ENCODE results near the gene ZAP70. TPM values are rescaled to one million over a fixed set of nuclear protein-coding genes. Genes with fewer than 3 reads are reported as not detected.
A peak's percentile ranks its signal among the peaks of the same experiment; 100 is the strongest.

The ZAP70 gene
- total RNA-seq, result not detected in 2 replicates

DNA sequence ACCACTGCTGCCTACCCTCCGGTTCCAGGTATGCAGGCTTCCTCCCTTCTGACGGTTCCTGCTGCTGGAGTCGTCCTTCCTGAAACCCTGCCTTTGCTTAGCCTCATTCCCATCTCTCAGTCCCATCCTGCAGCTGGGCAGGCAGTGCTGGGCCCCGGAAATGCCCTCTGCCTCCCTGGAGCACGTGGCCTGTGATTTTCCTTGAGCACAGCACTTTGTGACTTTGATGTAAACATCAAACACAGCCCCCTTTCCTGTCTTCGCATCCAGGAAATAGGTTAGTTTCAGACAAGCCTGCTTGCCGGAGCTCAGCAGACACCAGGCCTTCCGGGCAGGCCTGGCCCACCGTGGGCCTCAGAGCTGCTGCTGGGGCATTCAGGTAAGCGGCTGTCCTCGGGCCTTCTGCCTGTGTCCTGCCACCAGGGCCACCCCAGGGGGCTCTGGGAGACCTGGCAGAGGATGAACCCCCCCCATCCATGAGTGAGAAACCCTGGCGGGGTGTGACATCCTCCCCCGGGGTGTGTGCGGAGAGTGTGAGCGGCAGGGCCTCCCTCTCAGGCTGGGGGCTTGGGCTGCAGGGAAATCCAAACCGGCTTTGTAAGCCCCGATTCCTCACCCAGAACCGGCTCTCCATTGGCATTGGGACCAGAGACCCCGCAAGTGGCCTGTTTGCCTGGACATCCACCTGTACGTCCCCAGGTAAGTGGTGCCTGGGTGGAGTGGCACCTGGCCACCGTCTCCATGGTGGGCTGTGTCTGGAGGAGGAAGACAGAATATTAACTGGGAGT, at the start of gene ZAP70:
Gene ZAP70, plus strand, starts transcription at position 281 of the 788 bp plus-strand sequence. CDS start 10,461 bp downstream, outside the sequence.
- H3K4me3 ChIP-seq (ENCODE audit: low read depth, low read length), result no peak within 1 kb of the TSS
- TF ChIP-seq, protein P1, sequence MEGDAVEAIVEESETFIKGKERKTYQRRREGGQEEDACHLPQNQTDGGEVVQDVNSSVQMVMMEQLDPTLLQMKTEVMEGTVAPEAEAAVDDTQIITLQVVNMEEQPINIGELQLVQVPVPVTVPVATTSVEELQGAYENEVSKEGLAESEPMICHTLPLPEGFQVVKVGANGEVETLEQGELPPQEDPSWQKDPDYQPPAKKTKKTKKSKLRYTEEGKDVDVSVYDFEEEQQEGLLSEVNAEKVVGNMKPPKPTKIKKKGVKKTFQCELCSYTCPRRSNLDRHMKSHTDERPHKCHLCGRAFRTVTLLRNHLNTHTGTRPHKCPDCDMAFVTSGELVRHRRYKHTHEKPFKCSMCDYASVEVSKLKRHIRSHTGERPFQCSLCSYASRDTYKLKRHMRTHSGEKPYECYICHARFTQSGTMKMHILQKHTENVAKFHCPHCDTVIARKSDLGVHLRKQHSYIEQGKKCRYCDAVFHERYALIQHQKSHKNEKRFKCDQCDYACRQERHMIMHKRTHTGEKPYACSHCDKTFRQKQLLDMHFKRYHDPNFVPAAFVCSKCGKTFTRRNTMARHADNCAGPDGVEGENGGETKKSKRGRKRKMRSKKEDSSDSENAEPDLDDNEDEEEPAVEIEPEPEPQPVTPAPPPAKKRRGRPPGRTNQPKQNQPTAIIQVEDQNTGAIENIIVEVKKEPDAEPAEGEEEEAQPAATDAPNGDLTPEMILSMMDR (IDR thresholded peaks at IDR 0.05; ENCODE audit: insufficient read depth, low read depth, low read length), result no peak
- DNase-seq (ENCODE audit: low read depth), result no peak

DNA sequence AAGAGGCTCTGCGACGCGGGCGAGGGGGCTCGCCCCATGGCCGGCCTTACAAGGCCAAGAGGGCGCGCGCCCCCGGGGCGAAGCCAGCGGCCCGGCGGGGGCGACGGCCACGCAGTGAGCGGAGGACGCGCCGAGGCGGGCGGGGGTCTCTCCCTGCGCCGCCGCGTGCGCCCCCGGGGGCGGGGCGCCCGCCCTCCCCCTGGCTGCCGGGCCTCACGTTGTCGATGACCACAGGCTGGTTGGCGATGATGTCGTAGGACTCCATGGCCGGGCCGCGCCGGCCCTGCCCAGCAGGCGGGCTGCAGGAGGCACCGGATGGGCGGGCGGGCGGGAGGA, 49.8 kb upstream of the ZAP70 start:
- no peak for DNase-seq (ENCODE audit: low read depth)
- TF ChIP-seq, protein P1 (IDR thresholded peaks at IDR 0.05; ENCODE audit: insufficient read depth, low read depth, low read length), result no peak
- H3K4me3 ChIP-seq (ENCODE audit: low read depth, low read length), result peak overlapping the region; percentile 82

DNA sequence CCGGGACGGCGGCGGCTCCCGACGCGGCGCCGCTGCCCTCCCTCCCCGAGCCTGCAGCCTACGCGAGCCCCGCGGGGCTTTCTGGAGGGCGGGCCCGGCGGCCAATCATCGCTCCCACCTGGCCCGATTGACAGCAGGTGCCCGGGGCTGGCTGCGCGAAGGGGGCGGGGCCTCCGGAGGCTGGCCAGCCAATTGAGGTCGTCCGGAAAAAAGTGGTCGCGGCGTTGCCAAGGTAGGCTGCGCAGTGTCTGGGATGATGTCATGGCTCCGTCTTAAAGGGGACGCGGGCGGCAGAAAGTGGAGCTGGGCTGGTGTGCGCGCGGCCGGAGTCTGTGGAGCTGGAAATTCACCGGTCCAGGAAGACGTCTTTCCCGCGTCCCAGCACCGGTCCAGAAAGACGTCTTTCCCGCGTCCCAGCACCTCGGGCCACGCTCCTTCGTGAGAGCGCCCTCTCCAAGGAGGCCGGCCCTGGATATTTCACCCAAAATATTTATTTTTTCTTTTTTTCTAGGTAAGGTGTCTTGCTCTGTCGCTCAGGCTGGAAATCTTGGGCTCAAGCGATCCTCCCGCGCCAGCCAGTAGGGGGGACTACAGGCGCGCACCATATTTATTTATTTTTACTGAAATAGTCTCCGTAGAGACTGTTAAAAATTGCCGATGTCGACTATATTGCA, 49.3 kb upstream of the ZAP70 start, which contains the start of gene ACTR1B:
Gene ACTR1B, minus strand, starts transcription at position 83 of the 674 bp plus-strand sequence. CDS start 154 bp downstream, outside the sequence.
- DNase-seq (ENCODE audit: low read depth), result peak; percentile 98
- TF ChIP-seq, protein P1 (IDR thresholded peaks at IDR 0.05; ENCODE audit: insufficient read depth, low read depth, low read length), result peak; percentile 55
- H3K4me3 ChIP-seq (ENCODE audit: low read depth, low read length), result peak within 1 kb of the TSS; percentile 82

DNA sequence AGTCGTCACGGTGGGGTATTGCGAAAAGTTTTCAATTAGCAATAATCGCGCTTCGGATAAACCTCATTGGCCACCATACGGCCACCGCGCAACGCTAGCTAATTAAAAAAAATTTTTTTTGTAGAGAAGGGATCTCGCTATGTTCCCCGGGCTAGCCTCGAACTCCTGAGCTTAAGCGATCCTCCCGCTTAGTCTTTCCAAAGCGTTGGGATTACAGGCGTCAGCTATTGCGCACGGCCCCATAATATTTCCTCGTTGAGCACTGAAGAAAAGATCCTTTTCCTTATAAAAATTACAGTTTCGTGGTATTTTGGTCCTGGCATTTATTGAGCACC, 48.8 kb upstream of the ZAP70 start:
- no peak for DNase-seq (ENCODE audit: low read depth)
- peak overlapping the region; percentile 82 for H3K4me3 ChIP-seq (ENCODE audit: low read depth, low read length)
- TF ChIP-seq, protein P1 (IDR thresholded peaks at IDR 0.05; ENCODE audit: insufficient read depth, low read depth, low read length), result no peak

DNA sequence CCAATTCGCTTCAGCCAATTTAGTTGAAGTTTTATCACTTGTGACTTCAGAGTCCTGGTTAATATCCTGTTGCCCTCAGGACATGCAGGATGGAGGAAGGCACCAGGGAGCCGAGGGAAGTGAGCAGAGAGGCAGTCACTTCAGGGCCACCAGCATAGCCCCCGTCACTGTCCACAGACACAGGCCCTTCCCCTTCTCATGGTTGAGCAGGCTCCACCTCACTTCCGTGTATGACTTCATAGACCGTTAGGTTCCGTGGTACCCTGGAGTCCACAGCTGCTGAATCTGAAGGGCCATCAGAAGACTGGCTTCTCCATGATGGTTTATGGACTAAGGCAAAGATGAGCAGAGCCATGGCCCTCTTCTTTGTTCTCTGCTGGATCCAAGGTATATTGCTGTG, 43.9 kb upstream of the ZAP70 start, which contains the start of gene C2orf92:
Gene C2orf92, plus strand, starts transcription at position 266 of the 400 bp plus-strand sequence. Its CDS starts 76 bp downstream, at position 342.
- H3K4me3 ChIP-seq (ENCODE audit: low read depth, low read length), result no peak within 1 kb of the TSS
- TF ChIP-seq, protein P1 (IDR thresholded peaks at IDR 0.05; ENCODE audit: insufficient read depth, low read depth, low read length), result no peak
- no peak for DNase-seq (ENCODE audit: low read depth)

DNA sequence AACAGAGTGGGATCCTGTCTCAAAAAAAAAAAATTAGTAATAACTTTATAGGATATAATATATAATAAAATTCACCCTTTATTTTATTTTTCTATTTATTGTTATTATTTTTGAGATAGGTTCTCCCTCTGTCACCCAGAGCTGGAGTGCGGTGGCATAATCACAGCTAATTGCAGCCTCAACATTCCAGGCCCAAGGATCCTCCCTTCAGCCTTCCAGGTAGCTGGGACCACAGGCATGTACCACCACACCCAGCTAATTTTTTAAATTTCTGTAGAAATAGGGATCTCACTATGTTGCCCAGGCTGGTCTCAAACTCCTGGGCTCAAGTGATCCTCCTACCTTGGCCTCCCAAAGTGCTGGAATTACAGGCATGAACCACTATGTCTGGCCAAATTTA, 42.9 kb upstream of the ZAP70 start:
- TF ChIP-seq, protein P1 (IDR thresholded peaks at IDR 0.05; ENCODE audit: insufficient read depth, low read depth, low read length), result no peak
- no peak for DNase-seq (ENCODE audit: low read depth)
- H3K4me3 ChIP-seq (ENCODE audit: low read depth, low read length), result no peak overlapping the region
